CD4-positive, alpha-beta T cell treated with Interleukin-10 for 1 hour (primary cell): ENCODE data around the gene SMARCD2.
"Not testable (repeated sequence)": the region's sequence is repeated elsewhere in the genome, so short reads cannot be mapped to it uniquely, and the experiment has no call there.

Experiments
- DNase-seq: peaks from one replicate; pipeline ENCODE4 v3.0.0-alpha.2; 2020

Gene SMARCD2

GRCh38 chr17:63798572-63799106 is 43.8 kb downstream of the SMARCD2 start:
- no peak for DNase-seq

GRCh38 chr17:63796375-63796774 is 46.1 kb downstream of the SMARCD2 start:
- not testable (repeated sequence) for DNase-seq

- no peak for DNase-seq
These were observed 50.3 kb downstream of the SMARCD2 start for GRCh38 chr17:63792055-63792729.

- no peak for DNase-seq
These were observed 52.4 kb downstream of the SMARCD2 start for GRCh38 chr17:63790057-63790456.

GRCh38 chr17:63786971-63787711 is 55.3 kb downstream of the SMARCD2 start:
- DNase-seq = no peak

- DNase-seq = no peak
These were observed 56.4 kb downstream of the SMARCD2 start for GRCh38 chr17:63786117-63786516.

GRCh38 chr17:63785556-63785955 is 56.9 kb downstream of the SMARCD2 start:
- no peak for DNase-seq

- no peak for DNase-seq
These were observed 59.0 kb downstream of the SMARCD2 start for GRCh38 chr17:63783522-63783921.
